ENCODE results near the gene CARNS1.

DNA sequence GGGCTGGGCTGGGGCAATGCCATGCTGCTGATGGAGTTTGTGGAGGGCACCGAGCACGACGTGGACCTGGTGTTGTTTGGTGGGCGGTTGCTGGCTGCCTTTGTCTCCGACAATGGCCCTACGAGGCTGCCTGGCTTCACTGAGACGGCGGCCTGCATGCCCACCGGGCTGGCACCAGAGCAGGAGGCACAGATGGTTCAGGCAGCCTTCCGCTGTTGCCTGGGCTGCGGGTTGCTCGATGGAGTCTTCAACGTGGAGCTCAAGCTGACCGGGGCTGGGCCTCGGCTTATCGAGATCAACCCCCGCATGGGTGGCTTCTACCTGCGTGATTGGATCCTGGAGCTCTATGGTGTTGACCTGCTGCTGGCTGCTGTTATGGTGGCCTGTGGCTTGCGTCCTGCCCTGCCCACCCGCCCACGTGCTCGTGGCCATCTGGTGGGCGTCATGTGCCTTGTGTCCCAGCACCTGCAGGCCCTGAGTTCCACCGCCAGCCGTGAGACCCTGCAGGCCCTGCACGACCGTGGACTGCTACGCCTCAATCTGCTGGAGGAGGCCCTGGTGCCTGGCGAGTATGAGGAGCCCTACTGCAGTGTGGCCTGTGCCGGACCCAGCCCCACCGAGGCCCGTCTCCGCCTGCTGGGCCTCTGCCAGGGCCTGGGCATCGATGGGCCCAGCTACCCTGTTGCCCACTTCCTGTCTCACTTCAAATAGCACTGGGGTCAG lies 8.6 kb downstream of the CARNS1 start:
- TF ChIP-seq MAZ (IDR thresholded peaks at IDR 0.05; ENCODE audit: borderline replicate concordance, low read depth, low read length) (no peak), MAZ (CRISPR knock-in tag; IDR thresholded peaks at IDR 0.05; ENCODE audit: low read depth) (no peak), CEBPB (IDR thresholded peaks at IDR 0.05; ENCODE audit: borderline replicate concordance, low read depth, low read length) (no peak), RAD21 (CRISPR knock-in tag; IDR thresholded peaks at IDR 0.05) (no peak), ZNF234 (CRISPR knock-in tag; conservative IDR thresholded peaks at IDR 0.05) (no peak), ZNF672 (CRISPR knock-in tag; IDR thresholded peaks at IDR 0.05) (no peak), TP53 (CRISPR knock-in tag; conservative IDR thresholded peaks at IDR 0.05) (no peak), POLR2A (IDR thresholded peaks at IDR 0.05; ENCODE audit: insufficient read depth in 1 of 2, low read depth in 2 of 2, low read length in 2 of 2) (no peak), ZNF737 (CRISPR knock-in tag; IDR thresholded peaks at IDR 0.05; ENCODE audit: borderline replicate concordance) (no peak), ZBTB43 (CRISPR knock-in tag; conservative IDR thresholded peaks at IDR 0.05) (no peak), ZNF558 (CRISPR knock-in tag; IDR thresholded peaks at IDR 0.05; ENCODE audit: borderline replicate concordance) (no peak), FOXA3 (CRISPR knock-in tag; IDR thresholded peaks at IDR 0.05) (no peak)
- TF ChIP-seq, protein P1, sequence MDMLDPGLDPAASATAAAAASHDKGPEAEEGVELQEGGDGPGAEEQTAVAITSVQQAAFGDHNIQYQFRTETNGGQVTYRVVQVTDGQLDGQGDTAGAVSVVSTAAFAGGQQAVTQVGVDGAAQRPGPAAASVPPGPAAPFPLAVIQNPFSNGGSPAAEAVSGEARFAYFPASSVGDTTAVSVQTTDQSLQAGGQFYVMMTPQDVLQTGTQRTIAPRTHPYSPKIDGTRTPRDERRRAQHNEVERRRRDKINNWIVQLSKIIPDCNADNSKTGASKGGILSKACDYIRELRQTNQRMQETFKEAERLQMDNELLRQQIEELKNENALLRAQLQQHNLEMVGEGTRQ (IDR thresholded peaks at IDR 0.05; ENCODE audit: low read depth, low read length): no peak
- TF ChIP-seq, protein P1 (CRISPR knock-in tag; IDR thresholded peaks at IDR 0.05; ENCODE audit: borderline replicate concordance): no peak
